Measurements from ENCODE around the gene TRIM26. TPM values are rescaled to one million over a fixed set of nuclear protein-coding genes. Genes with fewer than 3 reads are reported as not detected.

The TRIM26 gene
- total and polyA plus RNA-seq, 2 of the 13 experiments (the other 11 are each of a cell fraction or from before 2014, with no cell fraction given), result 27.1 to 38.7 TPM

- TF ChIP-seq HNRNPUL1 (IDR thresholded peaks at IDR 0.05; ENCODE audit: low read depth, low read length), result no peak
- peak; percentile 70 for TF ChIP-seq HHEX (CRISPR knock-in tag; IDR thresholded peaks at IDR 0.05)
- peak; percentile 86; the same call in 1 of the 2 replicates for TF ChIP-seq MIXL1 (CRISPR knock-in tag; IDR thresholded peaks at IDR 0.05)
- no peak for TF ChIP-seq POLR2AphosphoS2 (IDR thresholded peaks at IDR 0.05; ENCODE audit: low read depth, low read length)
- TF ChIP-seq ZNF747 (CRISPR knock-in tag; IDR thresholded peaks at IDR 0.05; ENCODE audit: borderline replicate concordance), result no peak; the same call in 1 of the 2 replicates
- TF ChIP-seq ATM (IDR thresholded peaks at IDR 0.05; ENCODE audit: borderline replicate concordance), result peak; percentile 94; the same call in 1 of the 2 replicates
- peak; percentile 55 for TF ChIP-seq ZFP41 (CRISPR knock-in tag; IDR thresholded peaks at IDR 0.05; ENCODE audit: borderline replicate concordance)
- TF ChIP-seq MED1 (CRISPR knock-in tag; IDR thresholded peaks at IDR 0.05), result peak; percentile 94
- peak; percentile 96 for TF ChIP-seq ZSCAN25 (CRISPR knock-in tag; IDR thresholded peaks at IDR 0.05)
- TF ChIP-seq HOXA9 (CRISPR knock-in tag; IDR thresholded peaks at IDR 0.05; ENCODE audit: borderline replicate concordance), result 0 out of 2 replicates have a peak, but pooled peaks have one; percentile 78
- no peak for TF ChIP-seq RBM22 (optimal IDR thresholded peaks at IDR 0.05; ENCODE audit: low read length)
- peak; percentile 73; the same call in 1 of the 2 replicates for TF ChIP-seq BATF2 (CRISPR knock-in tag; IDR thresholded peaks at IDR 0.05)
- peak; percentile 92 for TF ChIP-seq SP5 (CRISPR knock-in tag; IDR thresholded peaks at IDR 0.05; ENCODE audit: borderline replicate concordance, low read depth)
- peak; percentile 81; the same call in 1 of the 2 replicates for TF ChIP-seq ARID4A (CRISPR knock-in tag; IDR thresholded peaks at IDR 0.05; ENCODE audit: borderline replicate concordance)
- peak; percentile 90 for TF ChIP-seq HOXA5 (CRISPR knock-in tag; IDR thresholded peaks at IDR 0.05)
- TF ChIP-seq ZNF101 (CRISPR knock-in tag; IDR thresholded peaks at IDR 0.05; ENCODE audit: borderline replicate concordance, low read depth), result no peak
- TF ChIP-seq, protein P1, sequence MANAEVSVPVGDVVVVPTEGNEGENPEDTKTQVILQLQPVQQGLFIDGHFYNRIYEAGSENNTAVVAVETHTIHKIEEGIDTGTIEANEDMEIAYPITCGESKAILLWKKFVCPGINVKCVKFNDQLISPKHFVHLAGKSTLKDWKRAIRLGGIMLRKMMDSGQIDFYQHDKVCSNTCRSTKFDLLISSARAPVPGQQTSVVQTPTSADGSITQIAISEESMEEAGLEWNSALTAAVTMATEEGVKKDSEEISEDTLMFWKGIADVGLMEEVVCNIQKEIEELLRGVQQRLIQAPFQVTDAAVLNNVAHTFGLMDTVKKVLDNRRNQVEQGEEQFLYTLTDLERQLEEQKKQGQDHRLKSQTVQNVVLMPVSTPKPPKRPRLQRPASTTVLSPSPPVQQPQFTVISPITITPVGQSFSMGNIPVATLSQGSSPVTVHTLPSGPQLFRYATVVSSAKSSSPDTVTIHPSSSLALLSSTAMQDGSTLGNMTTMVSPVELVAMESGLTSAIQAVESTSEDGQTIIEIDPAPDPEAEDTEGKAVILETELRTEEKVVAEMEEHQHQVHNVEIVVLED (CRISPR knock-in tag; IDR thresholded peaks at IDR 0.05; ENCODE audit: borderline replicate concordance), result peak; percentile 59; the same call in 1 of the 2 replicates
- TF ChIP-seq ZNF572 (CRISPR knock-in tag; IDR thresholded peaks at IDR 0.05), result 0 out of 2 replicates have a peak, but pooled peaks have one; percentile 63
- no peak; the same call in none of the 2 replicates for TF ChIP-seq KDM2A (CRISPR knock-in tag; IDR thresholded peaks at IDR 0.05; ENCODE audit: borderline replicate concordance, low read depth)
- TF ChIP-seq WIZ (CRISPR knock-in tag; IDR thresholded peaks at IDR 0.05), result peak; percentile 39; the same call in 1 of the 2 replicates
- 0 out of 2 replicates have a peak, but pooled peaks have one; percentile 47 for TF ChIP-seq ZNF569 (CRISPR knock-in tag; IDR thresholded peaks at IDR 0.05; ENCODE audit: borderline replicate concordance)
- no peak for TF ChIP-seq SRY (CRISPR knock-in tag; IDR thresholded peaks at IDR 0.05)
These were observed 6.2 kb downstream of the TRIM26 start (continued) for GRCh38 chr6:30206799-30207618.
